K562 (cell line): ENCODE measurements around the gene KRTAP6-2. TPM values are rescaled to one million over a fixed set of nuclear protein-coding genes. Genes with fewer than 3 reads are reported as not detected.

Experiments
- ATAC-seq: fragments of 200-7000 bp; cut with Tn5 transposase; 3 replicates; pipeline ENCODE4 v1.9.1; 2020; ENCODE audit warnings: moderate library complexity
- BruUV-seq: library from RNA; stranded (reverse); fragments of 400-500 nt; replicated peaks from 2 replicates; lab custom pipeline; 2021; lab: Mats Ljungman, UMichigan
- CTCF ChIA-PET: fragments of 300-600 bp; formaldehyde crosslinking; extraction: SDS; loops from one replicate; lab custom pipeline; 2021; ENCODE audit warnings: low intra/inter-chr PET ratio; lab: Yijun Ruan, JAX
- POLR2A ChIA-PET: fragments of 300-600, 350-650 bp; sonication (Branson Sonifier 250); formaldehyde crosslinking; extraction: SDS; loops from one replicate; lab custom pipeline; 2021; ENCODE audit warnings: antibody characterized with exemption, inconsistent platforms; lab: Yijun Ruan, JAX
- DNase-seq, 4 experiments: peaks; one replicate each; pipeline versions ENCODE4 v3.0.0 to v3.0.0-alpha.2; 2011 to 2018; ENCODE audit warnings: low spot score in 3 of 4, mixed read lengths in 3 of 4; ENCODE audit errors: extremely low read depth in 1 of 4
- FAIRE-seq: peaks from 2 replicates; lab custom pipeline; 2011; peaks lifted over from hg19 to GRCh38; lab: Jason Lieb, UNC
- H2AFZ ChIP-seq: 2 replicates; pipeline ENCODE4 v1.6.0; 2011; ENCODE audit warnings: low read depth, low read length, control low read depth, inconsistent platforms
- H3K27ac ChIP-seq: fragments of 200-600 bp; 3 replicates; pipeline ENCODE4 v1.8.0; 2011; ENCODE audit warnings: low read depth, mild to moderate bottlenecking, control low read depth, inconsistent platforms, low read length, moderate library complexity, mixed read lengths; ENCODE audit errors: extremely low read depth
- H3K27me3 ChIP-seq, 2 experiments: fragments of 300-600 bp in 1 of 2; 2 replicates in 1 of 2; 3 replicates in 1 of 2; pipeline versions ENCODE4 v1.6.0 to v1.8.0; 2011; ENCODE audit warnings: inconsistent platforms in 2 of 2, low read length in 2 of 2, mild to moderate bottlenecking in 1 of 2, mixed read lengths in 1 of 2, moderate library complexity in 1 of 2; ENCODE audit not compliant: control insufficient read depth in 2 of 2, insufficient read depth in 2 of 2
- H3K36me3 ChIP-seq: fragments of 300-600 bp; 3 replicates; pipeline ENCODE4 v1.8.0; 2011; ENCODE audit warnings: mild to moderate bottlenecking, low read length, inconsistent platforms; ENCODE audit not compliant: control insufficient read depth, insufficient read depth
- H3K4me1 ChIP-seq, 2 experiments: fragments of 200-600 bp in 1 of 2; replicated peaks in 1 of 2; 2 replicates in 1 of 2; 3 replicates in 1 of 2; pipeline versions ENCODE4 v1.5.1 to v1.8.0; 2011; ENCODE audit warnings: inconsistent platforms in 2 of 2, low read length in 2 of 2, mild to moderate bottlenecking in 1 of 2, mixed read lengths in 1 of 2, moderate library complexity in 1 of 2; ENCODE audit not compliant: control insufficient read depth in 2 of 2, insufficient read depth in 2 of 2
- H3K4me2 ChIP-seq: 2 replicates; pipeline ENCODE4 v1.6.1; 2011; ENCODE audit warnings: low read length, control low read depth, inconsistent platforms, mixed read lengths; ENCODE audit not compliant: insufficient read depth
- H3K4me3 ChIP-seq: fragments of 200-600 bp; sonication (generic), shearing (Covaris generic); 2 replicates; pipeline ENCODE4 v1.5.1; 2016; ENCODE audit warnings: control low read depth, inconsistent platforms
- H3K79me2 ChIP-seq: fragments of 200-600 bp; 3 replicates; pipeline ENCODE4 v1.8.0; 2011; ENCODE audit warnings: low read length, inconsistent platforms; ENCODE audit not compliant: control insufficient read depth, insufficient read depth
- H3K9ac ChIP-seq, 2 experiments: 2 replicates each; pipeline versions ENCODE4 v1.6.0 to v1.6.1; 2011; ENCODE audit warnings: low read depth in 2 of 2, low read length in 2 of 2, control low read depth in 1 of 2, inconsistent platforms in 1 of 2, mild to moderate bottlenecking in 1 of 2, mixed read lengths in 1 of 2; ENCODE audit not compliant: insufficient read depth in 1 of 2
- H3K9me1 ChIP-seq: one replicate; pipeline ENCODE4 v1.6.0; 2011; ENCODE audit warnings: inconsistent platforms, mild to moderate bottlenecking, low read length, moderate library complexity; ENCODE audit not compliant: control insufficient read depth, insufficient read depth
- H3K9me3 ChIP-seq: replicated peaks from 2 replicates; pipeline ENCODE4 v1.5.1; 2011; ENCODE audit warnings: low read depth, low read length, inconsistent platforms; ENCODE audit not compliant: control insufficient read depth, insufficient read depth
- H4K20me1 ChIP-seq: replicated peaks from 2 replicates; pipeline ENCODE4 v1.6.1; 2011; ENCODE audit warnings: low read length, inconsistent platforms, mixed read lengths; ENCODE audit not compliant: control insufficient read depth, insufficient read depth
- CBFB ChIP-seq: sonication (generic); formaldehyde crosslinking; IDR thresholded peaks from 2 replicates; pipeline ENCODE4 v1.4.0; 2020; ENCODE audit warnings: mild to moderate bottlenecking, missing genetic modification reagents
- CHD1 ChIP-seq: fragments of 200-600 bp; sonication (generic); IDR thresholded peaks from one replicate; pipeline ENCODE4 v1.6.1; 2012; ENCODE audit warnings: mild to moderate bottlenecking, moderate library complexity, low read length, inconsistent platforms
- DACH1 ChIP-seq: fragments of 450-650 bp; IDR thresholded peaks from 2 replicates; pipeline ENCODE4 v1.6.1; 2018; ENCODE audit not compliant: partially characterized antibody
- E2F5 ChIP-seq: sonication (generic); formaldehyde crosslinking; IDR thresholded peaks from 2 replicates; pipeline ENCODE4 v1.8.0; 2022; ENCODE audit warnings: mild to moderate bottlenecking, missing genetic modification reagents
- EZH2 ChIP-seq: IDR thresholded peaks from 2 replicates; pipeline ENCODE4 v1.6.1; 2012; ENCODE audit warnings: low read depth, mild to moderate bottlenecking, inconsistent platforms, low read length, borderline replicate concordance
- GABPB2 ChIP-seq: fragments of 250-450 bp; sonication (Bioruptor Pico); conservative IDR thresholded peaks from 2 replicates; pipeline ENCODE4 v1.5.1; 2021; ENCODE audit warnings: mild to moderate bottlenecking
- HCFC1 ChIP-seq: IDR thresholded peaks from 2 replicates; pipeline ENCODE4 v1.6.1; 2012; ENCODE audit warnings: low read depth, low read length, improper control_type of control experiment
- HMG20A ChIP-seq: fragments of 450-650 bp; formaldehyde crosslinking; conservative IDR thresholded peaks from 2 replicates; pipeline ENCODE4 v1.4.0; 2020; ENCODE audit warnings: mild to moderate bottlenecking, mixed read lengths
- MTF1 ChIP-seq: fragments of 250-450 bp; sonication (Bioruptor Pico); IDR thresholded peaks from 2 replicates; pipeline ENCODE4 v1.9.0; 2021; ENCODE audit warnings: moderate library complexity, mild to moderate bottlenecking, inconsistent platforms, borderline replicate concordance
- NCOA2 ChIP-seq, 2 experiments: fragments of 450-650 bp; IDR thresholded peaks; 2 replicates each; pipeline ENCODE4 v1.6.1; 2018; ENCODE audit warnings: mild to moderate bottlenecking in 2 of 2, moderate library complexity in 1 of 2; ENCODE audit not compliant: partially characterized antibody in 2 of 2
- PKNOX1 ChIP-seq: fragments of 450-650 bp; IDR thresholded peaks from 2 replicates; pipeline ENCODE4 v1.6.1; 2016
- SNRNP70 ChIP-seq: fragments of 200-400 bp; formaldehyde crosslinking; optimal IDR thresholded peaks from 2 replicates; pipeline ENCODE3; 2017; ENCODE audit warnings: low read depth, low read length
- ZBTB11 ChIP-seq, 3 experiments: fragments of 200-800 bp in 1 of 3; fragments of 250-450 bp in 1 of 3; fragments of 450-650 bp in 1 of 3; sonication (Bioruptor Pico) in 1 of 3; sonication (Bioruptor generic) in 1 of 3; formaldehyde crosslinking in 1 of 3; IDR thresholded peaks; 2 replicates each; pipeline versions ENCODE4 v1.6.1 to v1.8.0; 2016 to 2022; ENCODE audit warnings: mild to moderate bottlenecking in 2 of 3, missing genetic modification characterization in 2 of 3, missing compliant biosample characterization in 1 of 3, moderate library complexity in 1 of 3
- ZNF695 ChIP-seq: fragments of 450-650 bp; formaldehyde crosslinking; IDR thresholded peaks from 2 replicates; pipeline ENCODE4 v1.4.0; 2020; ENCODE audit warnings: mild to moderate bottlenecking, moderate library complexity
- ZNF766 ChIP-seq: fragments of 200-800 bp; sonication (Bioruptor generic); conservative IDR thresholded peaks from 2 replicates; pipeline ENCODE4 v1.6.1; 2016; ENCODE audit warnings: missing genetic modification characterization, missing compliant biosample characterization
- WGBS: fragments of 100-300 bp; shearing (Covaris generic); methylation state at CpG from one replicate; pipeline ENCODE4 v1.1.6; 2016; ENCODE audit warnings: low coverage, mixed read lengths; ENCODE audit not compliant: insufficient coverage; ENCODE audit errors: missing lambda C conversion rate; 5-methylcytosine and 5-hydroxymethylcytosine counted together
- in situ Hi-C: fragments of 300-500 bp; cut with MboI; formaldehyde crosslinking; loops from 4 replicates; pipeline ENCODE4 v1.15.0; 2018; ENCODE audit warnings: inconsistent platforms, mixed read lengths
- intact Hi-C: fragments of 100-400 bp; cut with micrococcal nuclease; formaldehyde crosslinking; loops from 2 replicates; pipeline ENCODE4 v1.14.2; 2022
- polyA plus RNA-seq, 8 experiments: library from polyadenylated mRNA; depleted of rRNA in 4 of 8; stranded (reverse) in 5 of 8; unstranded in 3 of 8; fragments of >200 nt; fragmentation: Nextera tagmentation in 2 of 8; fragmentation: Illumina TruSeq in 1 of 8; extraction: Ambion mirVana in 2 of 8; extraction: Trizol in 1 of 8; gene quantifications; 2 replicates each; pipeline versions ENCODE4 v1.2.1 to v1.2.3, GENCODE V29; 2011 to 2014; ENCODE audit warnings: inconsistent platforms in 1 of 8, missing spikeins in 1 of 8
- total RNA-seq, 7 experiments: library from RNA; depleted of rRNA in 6 of 7; stranded (reverse); fragments of >200 nt in 6 of 7; fragmentation: Illumina TruSeq in 2 of 7; extraction: Trizol in 2 of 7; gene quantifications; 2 replicates each; pipeline versions ENCODE4 v1.2.1 to v1.2.3, GENCODE V29; 2011 to 2021; ENCODE audit warnings: low replicate concordance in 1 of 7

The KRTAP6-2 gene
- total and polyA plus RNA-seq, 9 of the 15 experiments (the other 6 are each of a cell fraction or from before 2014, with no cell fraction given), result not detected

GRCh38 chr21:30579346-30579745 lies 19.4 kb downstream of the KRTAP6-2 start:
- no TSS peak for BruUV-seq
- Histone ChIP-seq H3K9ac (no peak overlapping the region), H4K20me1 (no peaks in the 10 kb centered on the region), H3K4me1 (no peaks in the 10 kb centered on the region), H3K79me2 (no peaks in the 10 kb centered on the region), H3K4me3 (no peak overlapping the region), H3K9me3 (no peaks in the 10 kb centered on the region; the same call in 1 of the 2 replicates), H3K36me3 (no peaks in the 10 kb centered on the region), H3K4me2 (no peak overlapping the region), H2AFZ (no peak overlapping the region), H3K9me1 (no peaks in the 10 kb centered on the region), H3K27me3 (no peaks in the 10 kb centered on the region), H3K27ac (no peak overlapping the region)
- 0% methylated on average over 1 of the region's 1 CpG for WGBS
- POLR2A ChIA-PET, result no interaction called here
- FAIRE-seq (no peak), ATAC-seq (no peak), DNase-seq (no peak)
- intact Hi-C loops, result no loop called here
- CTCF ChIA-PET, result no interaction called here
- TF ChIP-seq CHD1 (no peak), HMG20A (no peak), MTF1 (CRISPR knock-in tag) (no peak), SNRNP70 (no peak), NCOA2 (IDR thresholded peaks at IDR 0.05; ENCODE audit: partially characterized antibody in 2 of 2) (no peak), CBFB (no peak), ZBTB11 (CRISPR knock-in tag; IDR thresholded peaks at IDR 0.05) (no peak), HCFC1 (no peak), E2F5 (CRISPR knock-in tag) (no peak), ZNF695 (CRISPR knock-in tag) (no peak), PKNOX1 (no peak), DACH1 (no peak), EZH2 (no peak), ZNF766 (CRISPR knock-in tag) (no peak), GABPB2 (no peak)
- in situ Hi-C loops, result no loop called here
